DND-41 (cell line): ENCODE data around the gene ZNF445.

Source experiments
- CTCF ChIP-seq: IDR thresholded peaks from 2 replicates; pipeline ENCODE4 v1.5.1; 2012; ENCODE audit warnings: borderline replicate concordance, low read length, moderate library complexity, mild to moderate bottlenecking; ENCODE audit not compliant: poor library complexity, severe bottlenecking; ENCODE audit errors: extremely low read depth
- EZH2 ChIP-seq: IDR thresholded peaks from 3 replicates; pipeline ENCODE4 v1.6.1; 2012; ENCODE audit warnings: borderline replicate concordance, low read depth, mild to moderate bottlenecking, moderate library complexity, low read length, inconsistent platforms; ENCODE audit not compliant: severe bottlenecking

GRCh38 chr3:44444437-44444836 is 33.0 kb downstream of the ZNF445 start:
- TF ChIP-seq CTCF (no peak), EZH2 (no peak)
